SIG-M5 treated with dmso at 0.1 percent for 504 hours (cell line): ENCODE data around the gene LARP1.

ENCODE experiments used
- DNase-seq: peaks from one replicate; lab custom pipeline; 2025; ENCODE audit not compliant: unreplicated experiment; lab: John Stamatoyannopoulos, UW

LARP1 gene

DNA sequence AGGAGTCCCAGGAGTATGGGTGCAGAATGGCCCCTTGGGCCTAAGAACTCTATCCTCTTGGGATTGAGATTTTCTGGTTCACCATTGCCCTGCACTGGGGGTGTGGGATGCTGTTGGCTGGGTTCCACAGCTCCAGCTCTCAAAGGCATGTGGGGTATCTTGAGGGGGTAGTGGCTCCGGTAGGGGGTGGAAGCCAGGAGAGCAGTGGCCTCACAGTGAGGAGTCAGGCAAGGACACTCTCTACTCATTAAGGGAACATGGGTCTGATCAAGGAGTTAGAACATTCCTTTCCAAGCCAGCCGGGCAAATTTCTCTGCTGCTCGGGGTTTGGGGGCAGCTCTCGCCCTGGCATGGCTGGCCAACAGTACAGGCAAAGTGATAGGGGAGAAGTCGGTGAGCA lies 33.0 kb downstream of the LARP1 start:
- DNase-seq, result no peak

DNA sequence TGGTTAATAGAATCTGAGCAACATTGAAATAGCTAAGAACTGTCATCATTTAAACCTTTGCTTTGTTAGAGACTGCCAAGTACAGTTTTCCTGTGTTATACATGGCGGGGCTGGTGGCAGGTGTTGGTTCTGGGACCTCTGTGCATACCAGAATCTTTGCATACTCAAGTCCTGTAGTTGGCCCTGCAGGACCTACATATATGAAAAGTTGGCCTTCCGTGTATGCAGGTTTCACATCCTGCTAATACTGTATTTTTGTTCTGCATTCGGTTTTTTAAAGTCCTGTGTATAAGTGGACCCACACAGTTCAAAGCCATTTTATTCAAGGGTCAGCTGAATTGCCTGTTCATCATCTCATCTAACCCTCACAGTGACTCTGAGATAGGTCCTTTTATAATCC lies 36.4 kb downstream of the LARP1 start:
- DNase-seq, result no peak

DNA sequence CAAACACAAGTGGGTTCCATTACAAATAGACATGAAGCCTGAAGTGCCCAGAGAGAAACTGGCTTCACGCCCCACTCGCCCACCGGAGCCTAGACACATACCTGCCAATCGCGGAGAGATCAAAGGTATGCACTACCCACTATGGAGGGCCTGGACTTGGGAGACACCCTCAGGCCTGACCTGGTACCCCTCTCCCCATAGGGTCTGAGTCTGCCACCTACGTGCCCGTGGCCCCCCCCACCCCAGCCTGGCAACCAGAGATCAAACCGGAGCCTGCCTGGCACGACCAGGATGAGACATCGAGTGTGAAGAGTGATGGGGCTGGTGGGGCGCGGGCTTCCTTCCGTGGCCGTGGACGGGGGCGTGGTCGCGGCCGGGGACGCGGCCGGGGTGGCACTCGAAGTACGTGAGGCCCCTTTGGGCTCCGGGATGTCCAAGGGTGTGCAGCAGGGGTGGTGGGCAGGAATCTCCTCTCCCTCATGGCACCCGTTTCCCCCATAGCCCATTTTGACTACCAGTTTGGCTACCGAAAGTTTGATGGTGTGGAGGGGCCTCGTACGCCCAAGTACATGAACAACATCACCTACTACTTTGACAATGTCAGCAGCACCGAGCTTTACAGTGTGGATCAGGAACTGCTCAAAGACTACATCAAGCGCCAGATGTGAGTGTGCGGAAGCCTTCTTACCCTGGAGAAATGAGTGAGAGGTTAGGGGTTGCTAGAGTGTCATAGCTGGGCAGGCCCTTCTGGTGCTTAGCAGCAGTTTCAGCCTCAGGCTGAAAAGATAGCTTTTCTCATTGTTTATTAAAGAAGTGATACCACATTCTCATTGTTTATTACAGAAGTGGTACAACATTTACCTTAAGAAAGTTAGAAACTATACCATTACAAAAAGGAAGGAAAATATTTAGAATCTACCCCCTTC lies 38.7 kb downstream of the LARP1 start:
- no peak for DNase-seq

DNA sequence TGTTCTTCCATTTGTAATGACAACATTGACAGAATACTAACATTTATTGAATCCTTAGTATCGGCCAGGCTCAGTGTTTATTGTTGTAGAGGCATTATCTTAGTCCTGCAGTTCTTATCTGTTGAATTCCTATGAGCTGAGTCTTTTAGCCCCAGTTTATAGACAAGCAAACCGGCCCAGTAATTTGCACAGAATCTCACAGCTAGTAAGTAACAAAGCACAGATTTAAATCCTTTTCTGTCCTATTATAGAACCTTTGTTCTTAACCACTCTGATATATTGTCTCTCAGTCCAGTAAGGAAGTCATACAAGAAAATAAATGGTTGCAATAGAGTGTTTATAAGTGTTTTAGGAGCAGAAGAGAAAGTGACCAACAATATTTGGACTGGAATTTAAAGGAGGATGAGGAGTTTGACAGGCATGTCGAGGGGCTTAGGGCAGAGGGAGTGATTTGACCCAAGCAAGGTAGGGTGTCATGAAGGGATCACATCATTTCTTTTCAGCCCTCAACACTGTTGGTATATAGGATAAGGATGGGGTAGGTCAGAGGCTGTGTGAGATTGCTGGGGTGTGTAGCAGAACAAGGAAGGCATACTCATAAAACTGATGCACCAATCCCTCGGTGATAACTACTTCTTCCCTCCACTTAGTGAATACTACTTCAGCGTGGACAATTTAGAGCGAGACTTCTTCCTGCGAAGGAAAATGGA lies 39.5 kb downstream of the LARP1 start:
- no peak for DNase-seq

DNA sequence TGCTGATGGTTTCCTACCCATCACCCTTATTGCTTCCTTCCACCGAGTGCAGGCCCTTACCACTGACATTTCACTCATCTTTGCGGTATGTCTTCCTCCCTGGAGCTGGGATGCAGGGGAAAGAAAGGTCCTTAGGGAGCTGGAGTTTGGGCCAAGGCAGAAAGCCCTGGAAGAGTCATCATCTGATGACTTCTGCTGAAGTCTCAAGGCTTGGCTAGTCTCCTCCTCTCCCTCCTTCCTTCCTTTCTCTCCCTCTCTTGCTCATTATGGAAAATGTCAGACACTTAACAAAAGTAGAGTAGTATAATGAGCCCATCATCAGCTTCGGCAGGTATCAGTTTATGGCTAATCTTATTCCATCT lies 40.0 kb downstream of the LARP1 start:
- DNase-seq, result no peak

DNA sequence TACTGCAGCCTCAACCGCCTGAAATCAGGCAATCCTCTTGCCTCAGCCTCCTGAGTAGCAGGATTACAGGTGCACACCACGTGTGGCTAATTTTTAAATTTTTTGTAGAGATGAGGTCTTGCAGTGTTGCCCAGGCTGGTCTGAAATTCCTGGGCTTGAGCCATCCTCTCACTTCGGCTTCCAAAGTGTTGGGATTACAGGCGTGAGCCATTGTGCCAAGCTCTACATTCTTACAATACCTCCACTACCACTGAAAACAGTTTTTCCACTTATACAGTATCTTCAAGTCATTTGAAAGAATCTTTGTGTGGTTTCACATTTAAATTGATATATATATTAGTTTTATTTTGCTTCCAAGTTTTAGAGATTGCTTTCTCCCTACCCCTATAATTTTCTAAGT lies 42.6 kb downstream of the LARP1 start:
- DNase-seq, result no peak

DNA sequence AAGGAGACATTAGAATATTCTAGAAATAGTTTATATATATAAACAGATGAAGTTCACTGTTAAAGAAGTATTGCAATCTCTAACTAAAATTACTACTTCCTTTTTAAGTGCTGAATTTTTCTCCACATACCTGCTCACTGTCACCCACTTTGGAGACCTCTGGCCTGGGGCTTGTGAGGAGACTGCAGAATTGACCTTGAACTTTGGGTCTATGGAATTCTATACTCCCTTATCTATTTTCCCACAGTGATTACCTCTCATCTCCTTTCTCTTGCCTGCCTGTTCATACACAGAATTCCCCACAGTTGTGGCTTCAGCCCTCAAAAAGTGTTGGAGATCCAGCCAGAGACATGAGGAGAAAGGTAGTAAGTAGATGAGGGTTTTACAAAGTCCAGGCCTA lies 45.4 kb downstream of the LARP1 start:
- no peak for DNase-seq

DNA sequence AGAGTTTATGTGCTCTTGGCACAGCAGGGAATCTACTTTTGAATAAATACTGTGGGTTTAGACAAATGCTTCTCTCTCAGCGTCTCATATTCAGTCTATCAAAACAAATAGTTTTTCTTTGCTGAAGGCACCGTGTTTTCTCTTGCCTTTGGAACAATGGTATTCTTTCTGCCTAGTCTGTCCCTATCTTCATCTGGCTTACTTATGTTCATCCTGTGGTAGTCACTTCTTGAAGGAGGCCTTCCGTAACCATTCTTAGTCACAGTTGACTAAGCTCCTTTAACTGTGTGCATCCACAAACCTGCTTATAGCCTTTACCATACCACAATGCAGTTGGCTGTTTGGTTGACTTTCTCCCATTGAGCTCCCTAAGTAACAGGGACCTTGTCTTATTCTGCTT lies 45.9 kb downstream of the LARP1 start:
- no peak for DNase-seq

DNA sequence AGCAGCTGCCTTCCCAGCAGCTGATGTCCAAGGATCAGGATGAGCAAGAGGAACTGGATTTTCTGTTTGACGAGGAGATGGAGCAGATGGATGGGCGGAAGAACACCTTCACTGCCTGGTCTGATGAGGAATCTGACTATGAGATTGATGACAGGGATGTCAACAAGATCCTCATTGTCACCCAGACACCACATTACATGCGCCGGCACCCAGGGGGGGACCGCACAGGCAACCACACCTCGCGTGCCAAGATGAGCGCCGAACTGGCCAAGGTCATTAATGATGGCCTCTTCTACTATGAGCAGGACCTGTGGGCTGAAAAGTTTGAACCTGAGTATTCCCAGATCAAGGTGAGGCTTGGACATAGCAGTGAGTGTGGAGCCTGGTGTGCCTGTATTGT lies 46.9 kb downstream of the LARP1 start:
- DNase-seq, result no peak

DNA sequence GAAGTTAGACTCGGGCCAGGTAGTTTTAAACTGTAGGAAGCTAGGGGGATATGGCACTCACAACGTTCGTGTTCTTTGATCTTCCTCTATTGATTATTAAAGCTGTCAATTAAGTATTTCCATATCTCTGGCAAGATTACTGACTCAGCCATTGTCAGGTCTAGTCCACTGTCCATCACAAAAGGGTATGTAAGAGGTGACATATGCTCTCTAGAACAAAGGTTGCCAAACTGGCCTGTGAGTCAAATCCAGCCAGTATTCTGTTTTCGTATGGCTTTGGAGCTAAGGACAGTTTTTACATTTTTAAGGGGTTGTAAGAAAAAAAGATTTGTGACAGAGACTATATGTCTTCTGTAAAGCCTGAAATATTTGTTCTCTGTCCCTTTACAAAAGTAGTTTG lies 51.0 kb downstream of the LARP1 start:
- DNase-seq, result no peak

DNA sequence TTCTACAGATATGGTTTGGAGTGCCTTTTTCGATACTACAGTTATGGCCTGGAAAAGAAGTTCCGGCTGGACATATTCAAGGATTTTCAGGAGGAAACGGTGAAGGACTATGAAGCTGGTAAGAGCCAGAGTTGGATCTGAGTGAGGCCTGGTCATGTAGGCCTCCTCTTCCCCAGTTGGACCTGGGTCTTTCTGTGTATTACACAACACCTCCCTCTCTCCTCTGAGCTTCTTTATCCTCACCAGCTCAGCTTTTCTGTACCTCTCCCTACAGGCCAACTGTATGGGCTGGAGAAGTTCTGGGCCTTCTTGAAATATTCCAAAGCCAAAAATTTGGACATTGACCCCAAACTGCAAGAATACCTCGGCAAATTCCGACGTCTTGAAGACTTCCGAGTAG lies 56.1 kb downstream of the LARP1 start:
- DNase-seq, result no peak

DNA sequence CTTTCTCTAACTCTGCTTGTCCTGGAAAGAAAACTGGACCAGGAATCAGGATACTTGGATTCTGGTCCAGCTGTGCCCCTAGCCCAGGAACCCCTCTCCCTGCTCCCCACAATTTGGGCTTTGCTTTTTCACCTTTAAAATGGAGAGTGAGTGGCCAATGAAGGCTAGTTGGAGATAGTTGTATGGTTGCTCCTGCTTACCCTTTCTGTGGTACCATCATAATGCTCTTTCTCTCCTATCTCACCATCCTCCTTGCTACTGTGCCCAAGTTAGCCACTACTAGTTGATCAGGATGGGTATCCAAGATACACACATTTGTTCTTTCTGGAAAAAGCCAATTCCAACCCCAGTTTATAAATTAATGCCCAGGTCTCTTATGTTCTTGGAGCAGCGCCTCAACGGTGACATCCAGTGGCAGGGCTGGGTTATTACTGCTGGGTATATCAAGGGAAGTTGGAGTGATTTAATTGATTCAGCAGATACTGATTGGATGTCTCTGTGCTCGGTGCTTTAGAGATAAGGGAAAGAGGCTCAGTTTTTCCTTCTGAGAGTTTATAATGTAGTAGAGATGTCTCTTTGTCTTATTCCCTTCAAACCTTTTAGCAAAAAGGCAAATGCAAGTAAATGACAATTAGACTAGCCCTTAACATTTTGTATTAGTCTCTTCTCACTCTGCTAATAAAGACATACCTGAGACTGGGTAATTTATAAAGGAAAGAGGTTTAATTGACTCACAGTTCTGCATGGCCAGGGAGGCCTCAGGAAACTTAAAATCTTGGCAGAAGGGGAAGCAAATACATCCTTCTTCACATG lies 56.7 kb downstream of the LARP1 start:
- peak; percentile 69 for DNase-seq

DNA sequence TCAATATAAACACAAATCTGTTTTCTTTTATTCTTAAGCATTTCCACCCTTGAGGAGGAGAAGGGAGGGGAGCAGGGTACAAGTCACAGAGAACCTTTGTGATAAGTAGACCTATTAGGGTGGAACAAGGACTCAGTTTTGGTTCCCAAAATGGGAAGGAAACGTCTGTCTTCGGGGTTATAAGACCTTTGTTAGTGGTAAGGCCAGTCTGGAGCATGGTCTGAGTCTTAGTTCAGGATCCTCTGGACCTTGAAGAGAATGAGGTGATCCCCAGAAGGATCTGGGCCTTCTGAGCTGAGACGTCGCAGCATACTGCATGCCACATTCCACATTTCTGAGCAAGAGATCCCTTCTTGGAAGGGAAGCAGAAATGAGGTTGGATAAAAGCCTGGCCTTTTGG lies 58.0 kb downstream of the LARP1 start:
- DNase-seq, result no peak

DNA sequence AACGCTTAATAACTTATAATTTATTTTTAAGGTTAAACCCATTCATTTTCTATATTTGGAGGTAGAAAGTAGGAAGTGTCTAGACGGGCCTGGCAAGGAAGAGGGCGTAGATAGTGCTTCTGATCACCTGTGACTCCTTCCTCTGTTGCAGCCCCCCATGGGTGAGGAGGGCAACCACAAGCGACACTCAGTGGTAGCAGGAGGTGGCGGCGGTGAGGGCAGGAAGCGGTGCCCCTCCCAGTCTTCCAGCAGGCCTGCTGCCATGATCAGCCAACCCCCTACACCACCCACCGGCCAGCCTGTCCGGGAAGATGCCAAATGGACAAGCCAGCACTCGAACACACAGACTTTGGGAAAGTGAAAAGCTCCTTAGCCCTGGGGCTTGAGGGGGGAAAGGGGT lies 58.6 kb downstream of the LARP1 start:
- DNase-seq, result no peak

DNA sequence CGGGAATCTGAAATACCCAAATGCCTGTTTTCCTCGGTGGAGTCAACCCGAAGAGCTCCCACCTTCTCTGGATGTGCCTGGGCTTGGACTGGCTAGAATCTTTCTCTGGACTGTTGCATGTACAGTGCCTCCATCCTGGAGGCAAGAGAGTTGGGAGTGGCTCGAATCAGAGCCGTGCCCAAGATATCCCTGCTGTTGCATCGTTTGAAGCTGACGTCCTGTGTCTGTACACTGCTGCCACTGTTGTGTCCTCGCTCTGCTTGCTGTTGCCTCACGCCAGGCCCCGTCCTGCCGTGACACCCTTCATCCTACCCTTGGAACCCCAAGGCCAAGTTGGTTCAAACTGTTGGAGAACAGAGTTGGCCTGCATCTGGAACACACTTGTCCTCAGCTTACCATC lies 59.8 kb downstream of the LARP1 start:
- no peak for DNase-seq

DNA sequence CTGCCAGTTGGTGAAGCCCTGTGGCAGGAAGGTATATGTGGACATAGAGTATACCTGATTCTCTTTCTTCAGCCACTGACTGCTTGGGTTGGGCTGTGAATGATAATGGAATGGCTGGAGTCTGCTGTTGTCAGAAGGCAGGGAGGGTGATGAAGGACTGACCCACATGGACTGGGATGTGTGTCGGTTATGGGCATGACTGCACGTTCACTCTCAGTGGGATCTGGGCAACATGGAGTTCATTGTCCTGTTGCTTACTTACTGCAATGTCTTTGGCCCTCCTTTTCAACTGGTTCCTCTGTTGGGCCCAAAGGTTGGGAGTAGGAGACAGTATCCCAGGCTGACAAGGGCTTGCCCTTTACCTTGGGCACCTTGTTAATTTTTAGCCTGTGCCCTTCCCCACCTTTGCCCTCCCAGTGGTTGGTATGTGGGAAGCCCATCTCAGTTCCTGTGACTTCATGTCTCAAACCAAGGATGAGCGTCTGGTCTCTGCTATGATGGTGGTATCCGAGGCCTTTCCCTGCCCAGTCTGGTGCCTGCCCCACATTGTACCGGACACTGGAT lies 60.6 kb downstream of the LARP1 start:
- no peak for DNase-seq

DNA sequence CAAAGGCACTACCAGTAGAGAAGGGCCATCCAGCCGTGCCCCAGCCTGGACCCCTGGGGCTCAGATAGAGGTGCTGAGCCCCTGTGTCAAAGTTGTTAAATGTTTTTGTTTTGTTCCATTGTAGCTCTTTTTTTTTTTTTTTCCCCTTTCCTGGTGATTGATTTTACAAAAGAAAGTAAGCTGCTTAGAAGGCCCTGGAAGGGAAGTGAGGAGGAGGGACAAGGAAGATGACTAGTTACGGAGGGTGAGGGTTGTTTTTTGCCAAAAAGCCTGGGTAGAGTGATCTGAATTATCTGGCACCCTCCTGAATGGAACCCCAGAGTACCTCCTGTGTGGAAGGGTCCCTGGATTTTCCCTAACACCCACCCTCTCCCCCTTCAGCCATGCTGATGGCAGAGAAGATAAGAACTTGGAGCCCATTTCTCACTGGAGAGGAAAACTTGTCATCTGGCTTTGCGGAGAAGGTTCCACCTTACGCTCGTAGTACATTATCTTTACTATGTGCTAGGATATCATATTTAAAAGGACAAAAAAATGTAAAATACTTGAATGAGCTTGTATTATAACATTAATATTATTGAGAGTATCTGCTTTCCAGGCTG lies 61.8 kb downstream of the LARP1 start:
- no peak for DNase-seq

DNA sequence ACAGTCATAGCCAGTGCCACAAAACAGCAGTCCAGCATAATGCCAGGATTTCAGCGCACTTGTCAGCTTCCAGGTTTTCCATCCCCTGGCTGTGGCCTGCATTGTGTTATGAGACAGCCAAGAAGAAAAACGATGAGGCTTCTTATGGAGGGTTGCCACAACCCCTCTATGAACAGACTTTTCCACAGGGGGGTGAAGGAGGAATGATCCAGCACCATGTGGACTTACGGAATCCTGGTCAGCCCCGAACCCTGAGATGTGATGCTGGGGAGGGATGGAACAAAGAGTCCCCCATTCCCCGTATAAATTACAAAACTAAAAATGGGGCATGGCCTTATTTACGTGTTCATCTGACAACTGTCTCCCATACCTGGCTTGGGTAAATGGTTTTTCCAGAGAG lies 62.6 kb downstream of the LARP1 start:
- DNase-seq, result no peak

DNA sequence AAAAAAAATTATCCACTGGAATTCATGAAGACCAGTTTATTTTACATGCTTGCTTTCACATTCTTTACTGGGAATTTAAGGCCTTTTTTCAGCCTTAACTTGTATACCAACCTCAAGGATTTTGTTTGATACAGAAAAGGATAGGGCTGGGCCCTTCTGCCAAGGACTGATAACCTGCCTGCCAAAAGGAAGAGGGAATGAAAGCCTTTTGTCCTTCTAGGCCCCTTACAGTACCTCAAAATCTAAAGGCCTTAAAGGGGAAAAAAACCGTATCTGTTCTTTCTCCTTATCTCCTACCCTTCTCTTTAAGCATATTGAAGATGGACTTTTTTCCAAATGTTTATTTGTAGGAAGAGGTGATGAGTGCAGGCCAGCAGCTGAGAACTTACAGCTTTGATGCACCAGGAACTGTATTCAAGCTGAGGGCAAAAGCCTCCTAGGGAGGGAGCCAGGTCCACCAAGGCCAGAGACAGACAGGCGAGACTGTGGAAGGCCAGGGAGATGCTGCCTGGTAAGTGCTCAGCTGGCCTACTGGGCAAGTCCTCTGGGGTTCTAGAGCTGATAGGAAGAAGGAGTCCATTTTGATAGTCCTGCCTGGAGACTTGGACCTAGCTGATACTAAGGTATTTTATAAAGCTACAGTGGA lies 63.4 kb downstream of the LARP1 start:
- no peak for DNase-seq

DNA sequence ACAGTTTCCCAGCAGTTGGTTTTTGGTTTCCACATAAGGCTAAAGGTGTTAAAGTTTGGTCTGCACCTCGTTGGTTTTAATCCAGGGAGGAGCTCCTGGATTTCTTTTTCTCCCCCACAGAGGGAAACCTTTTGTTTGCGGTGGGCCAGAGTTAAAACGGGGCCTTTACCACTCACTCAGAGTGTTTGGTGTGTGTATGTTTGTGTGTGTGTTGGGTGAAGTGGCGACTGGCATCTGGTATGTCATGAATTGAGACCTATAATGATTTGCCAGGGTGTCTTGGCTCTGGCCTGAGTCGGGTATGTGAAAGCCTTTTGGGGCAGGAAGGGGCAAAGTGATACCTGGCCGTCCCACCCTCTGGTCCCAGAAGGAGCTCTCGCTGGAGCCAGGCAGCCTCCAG lies 64.4 kb downstream of the LARP1 start:
- no peak for DNase-seq

DNA sequence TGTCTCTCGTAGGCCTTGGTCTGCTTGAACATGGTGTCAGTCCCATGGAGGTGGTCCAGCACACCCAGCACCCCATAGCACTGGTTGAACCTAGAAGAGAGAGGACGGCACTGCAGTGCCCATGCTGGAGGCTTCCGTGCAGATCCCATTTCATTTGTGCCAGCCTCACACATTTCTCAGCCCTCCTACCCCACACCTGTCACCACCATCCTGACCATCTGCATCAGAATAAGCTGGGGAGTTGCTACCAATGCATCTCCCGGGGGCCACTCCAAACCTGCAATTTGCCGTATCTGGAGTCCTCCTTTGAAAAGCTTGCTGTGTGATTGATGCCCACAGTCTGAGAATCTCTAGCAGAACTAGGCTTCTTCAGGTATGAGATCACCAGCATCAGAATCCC lies 65.2 kb downstream of the LARP1 start:
- DNase-seq, result no peak
